Smooth muscle cell (in vitro differentiated cells): Measurements from ENCODE around the gene N4BP2. TPM values are rescaled to one million over a fixed set of nuclear protein-coding genes. Genes with fewer than 3 reads are reported as not detected.

Experiments
- DNase-seq: peaks from one replicate; lab custom pipeline; 2025; ENCODE audit not compliant: unreplicated experiment; lab: John Stamatoyannopoulos, UW
- H2AFZ ChIP-seq: fragments of 200-600 bp; sonication (generic); 2 replicates; pipeline ENCODE4 v1.6.0; 2016; ENCODE audit warnings: antibody characterized with exemption, low read depth, mild to moderate bottlenecking
- H3F3A ChIP-seq: fragments of 200-600 bp; sonication (generic); 2 replicates; pipeline ENCODE4 v1.6.0; 2017; ENCODE audit warnings: antibody characterized with exemption, low read depth
- H3K27ac ChIP-seq: fragments of 200-600 bp; sonication (generic); 2 replicates; pipeline ENCODE4 v1.5.1; 2016; ENCODE audit warnings: low read depth, mild to moderate bottlenecking
- H3K27me3 ChIP-seq: fragments of 200-600 bp; sonication (generic); 2 replicates; pipeline ENCODE4 v1.6.1; 2016; ENCODE audit warnings: low read depth, mild to moderate bottlenecking
- H3K36me3 ChIP-seq: fragments of 200-600 bp; sonication (generic); 2 replicates; pipeline ENCODE4 v1.5.1; 2016; ENCODE audit warnings: low read depth
- H3K4me1 ChIP-seq: fragments of 200-600 bp; sonication (generic); 2 replicates; pipeline ENCODE4 v1.5.1; 2016; ENCODE audit warnings: low read depth
- H3K4me2 ChIP-seq: fragments of 200-600 bp; sonication (generic); 2 replicates; pipeline ENCODE4 v1.6.0; 2016; ENCODE audit warnings: mild to moderate bottlenecking
- H3K4me3 ChIP-seq: fragments of 200-600 bp; sonication (generic); 2 replicates; pipeline ENCODE4 v1.5.1; 2016; ENCODE audit warnings: mild to moderate bottlenecking
- H3K79me2 ChIP-seq: fragments of 200-600 bp; sonication (generic); 2 replicates; pipeline ENCODE4 v1.6.0; 2016; ENCODE audit warnings: low read depth, mild to moderate bottlenecking
- H3K9ac ChIP-seq: fragments of 200-600 bp; sonication (generic); 2 replicates; pipeline ENCODE4 v1.6.0; 2016; ENCODE audit warnings: low read depth
- H3K9me3 ChIP-seq: fragments of 200-600 bp; sonication (generic); replicated peaks from 2 replicates; pipeline ENCODE4 v1.5.1; 2016; ENCODE audit warnings: low read depth
- H4K20me1 ChIP-seq: fragments of 200-600 bp; sonication (generic); 2 replicates; pipeline ENCODE4 v1.6.0; 2016; ENCODE audit warnings: low read depth
- WGBS: methylation state at CpG from one replicate; pipeline ENCODE4 v1.1.7; 2016; ENCODE audit warnings: low lambda C conversion rate; 5-methylcytosine and 5-hydroxymethylcytosine counted together
- polyA plus RNA-seq: library from polyadenylated mRNA; unstranded; fragments of >200 nt; fragmentation: Nextera tagmentation; extraction: Ambion mirVana; gene quantifications from 2 replicates; pipeline ENCODE4 v1.2.1, GENCODE V29; 2016
- total RNA-seq: library from RNA; depleted of rRNA; stranded (reverse); fragments of >200 nt; gene quantifications from 2 replicates; pipeline ENCODE4 v1.2.3, GENCODE V29; 2014
- TF ChIP-seq, protein P1 (sequence below): fragments of 200-600 bp; sonication (generic); IDR thresholded peaks from 2 replicates; pipeline ENCODE4 v1.5.1; 2017; ENCODE audit warnings: borderline replicate concordance, mild to moderate bottlenecking, antibody characterized with exemption; ENCODE audit not compliant: insufficient read depth, poor library complexity, severe bottlenecking

N4BP2 gene
- total and polyA plus RNA-seq, 2 experiments from 2014 or later, result 9.0 to 40.0 TPM

- no peaks in the 10 kb centered on the region for H3K9me3 ChIP-seq
- peaks cover 15% of the 10 kb centered on the region for H3F3A ChIP-seq
- H3K4me2 ChIP-seq, result no peak overlapping the region
- no peak overlapping the region for H3K27ac ChIP-seq
- no peaks in the 10 kb centered on the region for H3K4me1 ChIP-seq
- 72% methylated on average over 1 of the region's 1 CpG for WGBS
- TF ChIP-seq, protein P1, sequence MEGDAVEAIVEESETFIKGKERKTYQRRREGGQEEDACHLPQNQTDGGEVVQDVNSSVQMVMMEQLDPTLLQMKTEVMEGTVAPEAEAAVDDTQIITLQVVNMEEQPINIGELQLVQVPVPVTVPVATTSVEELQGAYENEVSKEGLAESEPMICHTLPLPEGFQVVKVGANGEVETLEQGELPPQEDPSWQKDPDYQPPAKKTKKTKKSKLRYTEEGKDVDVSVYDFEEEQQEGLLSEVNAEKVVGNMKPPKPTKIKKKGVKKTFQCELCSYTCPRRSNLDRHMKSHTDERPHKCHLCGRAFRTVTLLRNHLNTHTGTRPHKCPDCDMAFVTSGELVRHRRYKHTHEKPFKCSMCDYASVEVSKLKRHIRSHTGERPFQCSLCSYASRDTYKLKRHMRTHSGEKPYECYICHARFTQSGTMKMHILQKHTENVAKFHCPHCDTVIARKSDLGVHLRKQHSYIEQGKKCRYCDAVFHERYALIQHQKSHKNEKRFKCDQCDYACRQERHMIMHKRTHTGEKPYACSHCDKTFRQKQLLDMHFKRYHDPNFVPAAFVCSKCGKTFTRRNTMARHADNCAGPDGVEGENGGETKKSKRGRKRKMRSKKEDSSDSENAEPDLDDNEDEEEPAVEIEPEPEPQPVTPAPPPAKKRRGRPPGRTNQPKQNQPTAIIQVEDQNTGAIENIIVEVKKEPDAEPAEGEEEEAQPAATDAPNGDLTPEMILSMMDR, result no peak
- H3K27me3 ChIP-seq, result no peaks in the 10 kb centered on the region
- no peak overlapping the region for H2AFZ ChIP-seq
- no peak for DNase-seq
- no peak overlapping the region for H3K4me3 ChIP-seq
- no peaks in the 10 kb centered on the region for H3K36me3 ChIP-seq
- H3K79me2 ChIP-seq, result peaks cover 8% of the 10 kb centered on the region
- H3K9ac ChIP-seq, result no peak overlapping the region
- no peaks in the 10 kb centered on the region for H4K20me1 ChIP-seq
Measured at GRCh38 chr4:40118861-40119260, 62.2 kb downstream of the N4BP2 start.

GRCh38 chr4:40119344-40119743 is 62.7 kb downstream of the N4BP2 start:
- Histone ChIP-seq H3K9me3 (no peaks in the 10 kb centered on the region), H3K4me3 (no peak overlapping the region), H3K27ac (no peak overlapping the region), H4K20me1 (no peaks in the 10 kb centered on the region), H3K4me2 (no peak overlapping the region), H3K4me1 (no peaks in the 10 kb centered on the region), H3K9ac (no peak overlapping the region), H3K79me2 (peaks cover 8% of the 10 kb centered on the region), H3K36me3 (no peaks in the 10 kb centered on the region), H2AFZ (no peak overlapping the region), H3F3A (peaks cover 15% of the 10 kb centered on the region), H3K27me3 (no peaks in the 10 kb centered on the region)
- 75% methylated on average over 3 of the region's 3 CpGs for WGBS
- DNase-seq, result no peak
- TF ChIP-seq, protein P1, result no peak

DNA sequence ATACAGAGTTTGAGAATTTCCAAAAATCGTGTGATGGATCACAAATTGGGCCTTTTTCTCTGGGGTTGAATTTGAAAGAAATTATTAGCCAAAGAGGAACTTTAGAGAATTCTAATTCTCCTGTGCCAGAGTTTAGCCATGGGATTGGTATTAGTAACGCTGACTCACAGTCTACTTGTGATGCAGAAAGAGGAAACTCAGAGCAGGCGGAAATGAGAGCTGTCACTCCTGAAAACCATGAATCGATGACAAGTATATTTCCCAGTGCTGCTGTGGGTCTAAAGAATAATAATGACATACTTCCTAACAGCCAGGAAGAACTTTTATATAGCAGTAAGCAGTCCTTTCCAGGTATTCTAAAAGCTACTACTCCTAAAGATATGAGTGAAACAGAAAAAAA is 64.9 kb downstream of the N4BP2 start:
- Histone ChIP-seq H3K36me3 (no peaks in the 10 kb centered on the region), H3K27me3 (no peaks in the 10 kb centered on the region), H3F3A (peaks cover 15% of the 10 kb centered on the region), H3K9ac (peak overlapping the region; percentile 24), H3K9me3 (no peaks in the 10 kb centered on the region), H3K4me2 (peak overlapping the region; percentile 56), H3K4me1 (no peaks in the 10 kb centered on the region), H3K79me2 (peaks cover 5% of the 10 kb centered on the region), H3K4me3 (no peak overlapping the region), H4K20me1 (no peaks in the 10 kb centered on the region), H2AFZ (no peak overlapping the region), H3K27ac (peak overlapping the region; percentile 82)
- no peak for DNase-seq
- TF ChIP-seq, protein P1, result no peak
- WGBS, result 36% methylated on average over 4 of the region's 4 CpGs

DNA sequence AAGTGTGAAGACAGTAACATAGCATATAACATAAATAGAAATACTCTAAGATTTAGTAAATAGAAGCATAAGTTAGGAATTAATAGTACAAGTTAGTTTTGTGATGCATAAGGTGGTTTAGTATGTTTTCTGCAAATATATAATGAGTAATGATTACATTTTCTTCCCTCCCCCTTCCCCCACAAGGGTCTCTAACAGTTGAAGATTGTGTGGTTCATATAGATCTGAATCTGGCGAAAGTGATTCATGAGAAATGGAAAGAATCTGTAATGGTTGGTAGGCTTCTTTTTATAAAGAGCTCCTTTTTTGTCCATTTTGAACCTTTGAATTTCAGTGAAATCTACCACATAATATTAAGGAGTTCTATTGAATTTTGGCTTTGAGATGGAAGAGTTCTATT is 66.3 kb downstream of the N4BP2 start:
- WGBS, result 94% methylated on average over 1 of the region's 1 CpG
- Histone ChIP-seq H3K4me3 (no peak overlapping the region), H3K4me2 (no peak overlapping the region), H3K9me3 (no peaks in the 10 kb centered on the region), H4K20me1 (no peaks in the 10 kb centered on the region), H3K27me3 (no peaks in the 10 kb centered on the region), H3K36me3 (no peaks in the 10 kb centered on the region), H3K9ac (no peak overlapping the region), H3K79me2 (peaks cover 7% of the 10 kb centered on the region), H3K27ac (no peak overlapping the region), H2AFZ (no peak overlapping the region), H3F3A (peaks cover 15% of the 10 kb centered on the region), H3K4me1 (no peaks in the 10 kb centered on the region)
- TF ChIP-seq, protein P1, result no peak
- no peak for DNase-seq
